ENCODE measurements around the gene MPDU1. TPM values are rescaled to one million over a fixed set of nuclear protein-coding genes. Genes with fewer than 3 reads are reported as not detected.
A peak's percentile ranks its signal among the peaks of the same experiment; 100 is the strongest.
"Not testable (repeated sequence)": the region's sequence is repeated elsewhere in the genome, so short reads cannot be mapped to it uniquely, and the experiment has no call there.

Gene MPDU1
- total RNA-seq, 1 experiment from 2014 or later = 371 TPM

DNA sequence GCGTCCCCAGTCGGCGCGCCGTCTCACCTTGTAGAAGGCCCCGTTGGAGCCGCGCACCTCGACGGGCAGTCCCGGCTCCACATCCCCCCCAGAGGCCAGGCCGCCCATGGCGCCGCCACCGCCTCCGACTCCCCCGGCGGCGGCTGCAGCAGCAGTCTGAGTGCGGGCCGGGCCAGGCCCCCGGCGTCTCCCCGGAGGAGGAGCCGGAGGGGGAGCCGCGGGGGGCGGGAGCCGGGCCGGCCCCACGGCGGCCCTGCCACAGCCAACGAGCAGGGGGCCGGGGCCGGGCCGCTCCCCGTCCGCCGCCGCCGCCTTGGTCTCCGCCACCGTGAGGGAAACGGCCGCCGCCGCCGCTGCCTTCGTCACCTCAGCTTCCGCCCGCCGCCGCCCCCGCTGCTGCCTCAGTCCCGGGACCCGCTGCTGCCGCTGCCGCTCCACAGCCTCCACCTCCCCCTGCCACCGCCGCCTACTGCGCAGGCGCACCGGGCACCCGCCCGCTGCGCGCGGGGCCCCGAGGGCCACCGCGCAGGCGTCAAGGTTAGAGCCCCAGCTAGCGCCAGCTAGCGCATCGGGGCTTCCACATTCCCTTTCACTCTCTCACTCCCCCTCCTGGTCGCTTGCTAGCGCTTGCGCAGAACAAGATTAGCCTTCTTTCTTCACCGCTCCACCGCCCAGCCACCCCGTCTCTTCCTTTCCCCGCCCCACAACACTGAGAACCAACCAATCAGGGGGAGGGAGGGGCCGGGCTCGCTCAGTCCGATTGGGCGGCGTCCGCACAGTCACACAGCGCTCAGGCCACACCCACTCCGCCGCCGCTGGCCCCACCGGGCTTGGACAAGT, 31.0 kb downstream of the MPDU1 start, which contains the start of gene FXR2:
TSS of gene FXR2 (minus strand) at position 473 of the 840 bp plus-strand sequence. CDS start at position 108, 365 bp downstream.
- peak; percentile 100 for DNase-seq (ENCODE audit: low read depth)

- DNase-seq (ENCODE audit: low read depth) = no peak
These were observed 31.7 kb downstream of the MPDU1 start for GRCh38 chr17:7615265-7615747.

GRCh38 chr17:7618608-7619007, 35.0 kb downstream of the MPDU1 start:
- DNase-seq (ENCODE audit: low read depth) = no peak

- DNase-seq (ENCODE audit: low read depth) = no peak
These were observed 37.2 kb downstream of the MPDU1 start for GRCh38 chr17:7620835-7621234.

DNA sequence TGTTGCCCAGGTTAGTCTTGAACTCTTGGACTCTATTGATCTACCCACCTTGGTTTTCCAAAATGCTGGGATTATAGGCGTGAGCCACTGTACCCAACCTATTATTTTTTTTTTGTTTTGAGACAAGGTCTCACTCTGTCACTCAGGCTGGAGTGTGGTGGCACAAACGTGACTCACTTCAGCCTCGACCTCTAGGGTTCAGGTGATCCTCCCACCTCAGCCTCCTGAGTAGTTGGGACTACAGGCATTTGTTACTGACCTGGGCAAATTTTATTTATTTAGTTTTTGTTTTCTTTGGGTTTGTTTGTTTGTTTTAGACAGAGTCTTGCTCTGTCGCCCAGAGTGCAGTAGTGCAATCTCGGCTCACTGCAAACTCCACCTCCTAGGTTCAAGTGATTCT, 40.0 kb downstream of the MPDU1 start:
- no peak for DNase-seq (ENCODE audit: low read depth)

- DNase-seq (ENCODE audit: low read depth) = not testable (repeated sequence)
These were observed 42.1 kb downstream of the MPDU1 start for GRCh38 chr17:7625749-7626148.

GRCh38 chr17:7626307-7626706, 42.7 kb downstream of the MPDU1 start:
- no peak for DNase-seq (ENCODE audit: low read depth)

GRCh38 chr17:7626956-7627249, 43.3 kb downstream of the MPDU1 start:
- no peak for DNase-seq (ENCODE audit: low read depth)

GRCh38 chr17:7627250-7628121, 43.8 kb downstream of the MPDU1 start, which contains the start of gene SAT2:
Gene SAT2, minus strand, starts transcription at chr17:7627821. Its CDS starts 186 bp downstream, at chr17:7627635.
- DNase-seq (ENCODE audit: low read depth) = peak; percentile 94

- DNase-seq (ENCODE audit: low read depth) = no peak
These were observed 46.4 kb downstream of the MPDU1 start, which contains the start of gene SHBG for GRCh38 chr17:7629939-7630571. Gene SHBG, plus strand, starts transcription at chr17:7630135. Its CDS starts 38 bp downstream, at chr17:7630173.

DNA sequence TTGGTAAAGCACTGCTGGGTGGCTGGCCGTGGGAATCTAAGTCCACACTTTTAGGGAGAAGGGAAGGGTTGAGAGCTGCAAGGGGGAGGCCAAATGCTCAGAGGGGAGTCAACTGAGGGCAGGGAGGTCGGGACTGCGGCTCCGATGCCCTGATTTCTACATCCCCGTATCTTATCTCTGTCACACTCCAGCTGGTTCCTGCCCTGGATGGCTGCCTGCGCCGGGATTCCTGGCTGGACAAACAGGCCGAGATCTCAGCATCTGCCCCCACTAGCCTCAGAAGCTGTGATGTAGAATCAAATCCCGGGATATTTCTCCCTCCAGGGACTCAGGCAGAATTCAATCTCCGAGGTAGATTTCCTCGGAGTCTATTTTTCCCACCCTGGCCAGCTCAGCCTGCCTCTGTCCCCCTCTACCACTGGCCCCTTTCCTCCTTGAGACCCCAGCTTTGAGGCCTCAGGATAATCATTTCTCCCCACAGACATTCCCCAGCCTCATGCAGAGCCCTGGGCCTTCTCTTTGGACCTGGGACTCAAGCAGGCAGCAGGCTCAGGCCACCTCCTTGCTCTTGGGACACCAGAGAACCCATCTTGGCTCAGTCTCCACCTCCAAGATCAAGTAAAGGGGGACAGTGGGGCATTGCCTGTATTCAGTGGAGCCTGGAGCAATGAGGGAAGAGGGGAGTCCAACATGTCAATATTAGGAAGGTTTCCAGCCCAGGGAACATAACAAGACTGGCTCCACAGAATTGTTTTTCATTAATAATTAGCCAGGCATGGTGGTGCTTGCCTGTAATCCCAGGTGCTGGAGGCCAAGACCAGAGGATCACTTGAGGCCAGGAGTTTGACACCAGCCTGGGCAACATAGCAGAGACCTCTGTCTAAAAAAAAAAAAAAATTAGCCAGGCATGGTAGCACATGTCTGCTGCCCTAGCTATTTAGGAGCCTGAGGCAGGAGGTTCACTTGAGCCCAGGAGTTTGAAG, 48.0 kb downstream of the MPDU1 start:
- DNase-seq (ENCODE audit: low read depth) = no peak

- DNase-seq (ENCODE audit: low read depth) = peak; percentile 43
These were observed 48.8 kb downstream of the MPDU1 start for GRCh38 chr17:7632492-7632894.

DNA sequence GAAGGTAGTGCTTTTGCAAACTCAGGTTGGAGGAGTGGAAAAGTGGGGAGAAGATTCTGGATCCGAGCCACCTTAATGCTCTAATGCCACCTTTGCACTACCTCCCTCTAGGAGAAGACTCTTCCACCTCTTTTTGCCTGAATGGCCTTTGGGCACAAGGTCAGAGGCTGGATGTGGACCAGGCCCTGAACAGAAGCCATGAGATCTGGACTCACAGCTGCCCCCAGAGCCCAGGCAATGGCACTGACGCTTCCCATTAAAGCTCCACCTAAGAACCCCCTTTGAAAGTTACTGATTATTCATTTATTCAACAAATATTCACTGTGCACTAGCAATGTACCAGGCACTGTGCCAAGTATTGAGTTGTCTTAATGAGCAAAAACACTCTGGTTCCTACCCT, 49.4 kb downstream of the MPDU1 start:
- DNase-seq (ENCODE audit: low read depth) = no peak

DNA sequence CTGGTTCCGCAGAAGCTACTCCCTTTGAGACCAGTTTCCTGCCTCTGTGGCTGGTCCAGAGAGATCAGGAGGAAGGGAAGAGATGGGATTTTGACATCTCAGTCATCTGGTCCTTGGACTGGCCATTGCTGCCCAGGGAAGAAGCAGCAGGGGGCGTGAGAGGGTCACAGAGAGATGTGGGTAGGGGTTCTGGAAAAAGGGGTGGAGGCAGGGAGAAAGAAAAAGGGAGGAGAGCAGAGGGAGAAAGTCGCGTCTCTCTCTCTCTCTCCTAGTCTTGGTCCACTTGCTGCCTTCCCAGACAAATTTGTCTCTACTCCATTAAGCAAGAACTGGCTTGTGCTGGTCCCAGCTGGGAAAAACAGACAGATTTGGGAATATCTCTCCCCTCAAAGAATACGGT, 50.7 kb downstream of the MPDU1 start:
- DNase-seq (ENCODE audit: low read depth) = peak; percentile 51

GRCh38 chr17:7636163-7636562, 52.5 kb downstream of the MPDU1 start:
- DNase-seq (ENCODE audit: low read depth) = no peak

Other genes starting within 250 kb of the MPDU1 start
- gene ACAP1, start 247.3 kb upstream of the MPDU1 start, total RNA-seq (2014; rRNA removed) = 1.5 TPM in 1 of 2 replicates, not detected in the other
- 8.3 and 9.0 TPM in 2 replicates for gene KCTD11, start 231.7 kb upstream of the MPDU1 start, total RNA-seq (2014; rRNA removed)
- not detected in 2 replicates for gene TMEM95, start 228.7 kb upstream of the MPDU1 start, total RNA-seq (2014; rRNA removed)
- 0.06 TPM in 1 of 2 replicates, not detected in the other for gene TNK1, start 202.8 kb upstream of the MPDU1 start, total RNA-seq (2014; rRNA removed)
- 38.1 and 54.4 TPM in 2 replicates for gene PLSCR3, start 189.3 kb upstream of the MPDU1 start, total RNA-seq (2014; rRNA removed)
- 65.1 and 88.9 TPM in 2 replicates for gene TMEM256, start 179.8 kb upstream of the MPDU1 start, total RNA-seq (2014; rRNA removed)
- 7.6 and 8.3 TPM in 2 replicates for gene NLGN2, start 176.0 kb upstream of the MPDU1 start, total RNA-seq (2014; rRNA removed)
- not detected in 2 replicates for gene SPEM1, start 163.5 kb upstream of the MPDU1 start, total RNA-seq (2014; rRNA removed)
- not detected in 2 replicates for gene SPEM2, start 158.2 kb upstream of the MPDU1 start, total RNA-seq (2014; rRNA removed)
- gene SPEM3, start 155.0 kb upstream of the MPDU1 start, total RNA-seq (2014; rRNA removed) = not detected in 2 replicates
- gene TMEM102, start 148.4 kb upstream of the MPDU1 start, total RNA-seq (2014; rRNA removed) = 0.75 and 0.90 TPM in 2 replicates
- 23.4 and 23.8 TPM in 2 replicates for gene FGF11, start 144.3 kb upstream of the MPDU1 start, total RNA-seq (2014; rRNA removed)
- 51.9 and 60.3 TPM in 2 replicates for gene CHRNB1, start 138.8 kb upstream of the MPDU1 start, total RNA-seq (2014; rRNA removed)
- 25.3 and 27.8 TPM in 2 replicates for gene ZBTB4, start 104.2 kb upstream of the MPDU1 start, total RNA-seq (2014; rRNA removed)
- gene SLC35G6, start 102.4 kb upstream of the MPDU1 start, total RNA-seq (2014; rRNA removed) = not detected in 2 replicates
- 63.7 and 81.4 TPM in 2 replicates for gene POLR2A, start 99.5 kb upstream of the MPDU1 start, total RNA-seq (2014; rRNA removed)
- gene TNFSF12, start 34.8 kb upstream of the MPDU1 start, total RNA-seq (2014; rRNA removed) = 14.8 and 20.7 TPM in 2 replicates
- gene TNFSF13, start 25.1 kb upstream of the MPDU1 start, total RNA-seq (2014; rRNA removed) = not detected in 2 replicates
- gene SENP3, start 21.9 kb upstream of the MPDU1 start, total RNA-seq (2014; rRNA removed) = 108 and 131 TPM in 2 replicates
- 48.2 and 56.4 TPM in 2 replicates for gene CD68, start 4.2 kb upstream of the MPDU1 start, total RNA-seq (2014; rRNA removed)
- 0.96 and 2.0 TPM in 2 replicates for gene SOX15, start 6.2 kb downstream of the MPDU1 start, total RNA-seq (2014; rRNA removed)
- 49.4 and 51.8 TPM in 2 replicates for gene FXR2, start 31.0 kb downstream of the MPDU1 start, total RNA-seq (2014; rRNA removed)
- 37.8 and 48.0 TPM in 2 replicates for gene SAT2, start 44.0 kb downstream of the MPDU1 start, total RNA-seq (2014; rRNA removed)
- gene SHBG, start 46.3 kb downstream of the MPDU1 start, total RNA-seq (2014; rRNA removed) = 0.23 TPM in 1 of 2 replicates, not detected in the other
- gene ATP1B2, start 67.1 kb downstream of the MPDU1 start, total RNA-seq (2014; rRNA removed) = not detected in 2 replicates
- 34.8 and 35.5 TPM in 2 replicates for gene TP53, start 103.6 kb downstream of the MPDU1 start, total RNA-seq (2014; rRNA removed)
- gene WRAP53, start 104.6 kb downstream of the MPDU1 start, total RNA-seq (2014; rRNA removed) = 18.2 and 20.0 TPM in 2 replicates
- 0.75 and 0.90 TPM in 2 replicates for gene EFNB3, start 121.3 kb downstream of the MPDU1 start, total RNA-seq (2014; rRNA removed)
- gene DNAH2, start 133.9 kb downstream of the MPDU1 start, total RNA-seq (2014; rRNA removed) = not detected in 2 replicates

Data from LHCN-M2 (cell line).